Stomach (tissue), 4 donors: Measurements from ENCODE around the gene APOM.

Source experiments
- CTCF ChIP-seq, 7 experiments: fragments of 450-650 bp in 4 of 7; fragments of 200-600 bp in 3 of 7; sonication (generic) in 3 of 7; IDR thresholded peaks; one replicate each; pipeline ENCODE4 v1.5.1; 2016 to 2019; ENCODE audit warnings: antibody characterized with exemption in 7 of 7, control low read depth in 2 of 7, mild to moderate bottlenecking in 1 of 7
- EP300 ChIP-seq: sonication (generic); formaldehyde crosslinking; IDR thresholded peaks from one replicate; pipeline ENCODE4 v1.6.1; 2017; ENCODE audit warnings: antibody characterized with exemption
- POLR2A ChIP-seq, 4 donors: fragments of 450-650 bp; IDR thresholded peaks; one replicate each; pipeline ENCODE4 v1.6.1; 2016; ENCODE audit warnings: antibody characterized with exemption in 4 of 4, control low read depth in 2 of 4, mild to moderate bottlenecking in 1 of 4, moderate library complexity in 1 of 4
- POLR2AphosphoS5 ChIP-seq, 3 donors: sonication (generic); formaldehyde crosslinking; IDR thresholded peaks; one replicate each; pipeline ENCODE4 v1.6.1; 2016; ENCODE audit warnings: antibody characterized with exemption in 3 of 3

GRCh38 chr6:31665501-31666336 lies 10.0 kb downstream of the APOM start, which contains the start of gene CSNK2B:
- TF ChIP-seq EP300 (no peak), POLR2A (IDR thresholded peaks at IDR 0.05) (no peak), CTCF (IDR thresholded peaks at IDR 0.05) (peak in 1 of 7 experiments; percentile 25), POLR2AphosphoS5 (IDR thresholded peaks at IDR 0.05) (peak; percentile 71 to 95 (median 79))
